IMR-90 (cell line): ENCODE data around the gene NFIX. TPM values are rescaled to one million over a fixed set of nuclear protein-coding genes. Genes with fewer than 3 reads are reported as not detected.

ENCODE experiments used
- ATAC-seq: fragments of 200-7000 bp; cut with Tn5 transposase; 2 replicates; pipeline ENCODE4 v1.9.1; 2020; ENCODE audit warnings: low read depth, mild to moderate bottlenecking, moderate library complexity
- BruUV-seq: library from RNA; stranded (reverse); fragments of 400-500 nt; replicated peaks from 2 replicates; lab custom pipeline; 2021; lab: Mats Ljungman, UMichigan
- CTCF ChIA-PET: fragments of 300-600 bp; formaldehyde crosslinking; extraction: SDS; loops from one replicate; lab custom pipeline; 2021; ENCODE audit warnings: antibody characterized with exemption; lab: Yijun Ruan, JAX
- POLR2A ChIA-PET: fragments of 300-600 bp; sonication (Branson Sonifier 250); formaldehyde crosslinking; loops from one replicate; lab custom pipeline; 2022; ENCODE audit warnings: antibody characterized with exemption; ENCODE audit not compliant: unreplicated experiment; lab: Charles Lee
- DNase-seq: peaks from one replicate; pipeline ENCODE4 v3.0.0; 2013
- H2AFZ ChIP-seq: replicated peaks from 2 replicates; pipeline ENCODE3; 2013; ENCODE audit warnings: low read length, mild to moderate bottlenecking; ENCODE audit not compliant: poor library complexity
- H2AK5ac ChIP-seq: 2 replicates; pipeline ENCODE4 v1.6.1; 2013; ENCODE audit warnings: low read depth, low read length, inconsistent platforms
- H2AK9ac ChIP-seq: replicated peaks from 2 replicates; pipeline ENCODE3; 2013; ENCODE audit warnings: mild to moderate bottlenecking, low read depth, low read length, moderate library complexity; ENCODE audit not compliant: poor library complexity
- H2BK120ac ChIP-seq: 2 replicates; pipeline ENCODE4 v1.6.1; 2013; ENCODE audit warnings: low read depth, low read length, inconsistent platforms
- H2BK15ac ChIP-seq: 3 replicates; pipeline ENCODE4 v1.6.1; 2013; ENCODE audit warnings: low read depth, low read length, inconsistent platforms
- H2BK20ac ChIP-seq: 2 replicates; pipeline ENCODE4 v1.6.1; 2013; ENCODE audit warnings: low read depth, mild to moderate bottlenecking, inconsistent platforms, low read length, moderate library complexity
- H2BK5ac ChIP-seq: 2 replicates; pipeline ENCODE4 v1.6.1; 2013; ENCODE audit warnings: mild to moderate bottlenecking, low read depth, low read length, inconsistent platforms; ENCODE audit not compliant: poor library complexity, severe bottlenecking
- H3K14ac ChIP-seq: replicated peaks from 2 replicates; pipeline ENCODE4 v1.6.1; 2013; ENCODE audit warnings: low read depth, low read length, inconsistent platforms
- H3K18ac ChIP-seq: 2 replicates; pipeline ENCODE4 v1.6.1; 2013; ENCODE audit warnings: low read depth, low read length, control low read depth
- H3K23ac ChIP-seq: 2 replicates; pipeline ENCODE4 v1.6.1; 2013; ENCODE audit warnings: low read depth, low read length, inconsistent platforms
- H3K27ac ChIP-seq: 2 replicates; pipeline ENCODE4 v1.5.1; 2013; ENCODE audit warnings: mild to moderate bottlenecking, control low read depth, low read length; ENCODE audit not compliant: insufficient read depth
- H3K27me3 ChIP-seq: 2 replicates; pipeline ENCODE4 v1.6.1; 2013; ENCODE audit warnings: low read length; ENCODE audit not compliant: control insufficient read depth, insufficient read depth
- H3K36me3 ChIP-seq: 2 replicates; pipeline ENCODE4 v1.6.1; 2013; ENCODE audit warnings: low read length, mixed read lengths; ENCODE audit not compliant: control insufficient read depth, insufficient read depth
- H3K4ac ChIP-seq: 2 replicates; pipeline ENCODE4 v1.6.1; 2013; ENCODE audit warnings: low read depth, low read length, inconsistent platforms
- H3K4me1 ChIP-seq: 2 replicates; pipeline ENCODE4 v1.6.1; 2013; ENCODE audit warnings: low read length, mixed read lengths; ENCODE audit not compliant: control insufficient read depth, insufficient read depth
- H3K4me2 ChIP-seq: 2 replicates; pipeline ENCODE4 v1.6.1; 2013; ENCODE audit warnings: low read depth, mild to moderate bottlenecking, control low read depth, low read length, moderate library complexity
- H3K4me3 ChIP-seq: 2 replicates; pipeline ENCODE4 v1.5.1; 2013; ENCODE audit warnings: low read depth, mild to moderate bottlenecking, control low read depth, low read length, moderate library complexity; ENCODE audit not compliant: insufficient read depth
- H3K56ac ChIP-seq: 2 replicates; pipeline ENCODE4 v1.6.1; 2013; ENCODE audit warnings: low read length, inconsistent platforms; ENCODE audit not compliant: insufficient read depth; ENCODE audit errors: extremely low read depth
- H3K79me1 ChIP-seq, 2 experiments: 2 replicates each; pipeline ENCODE4 v1.6.1; 2013; ENCODE audit warnings: low read length in 2 of 2, inconsistent platforms in 1 of 2, low read depth in 1 of 2
- H3K9ac ChIP-seq: 2 replicates; pipeline ENCODE4 v1.6.1; 2013; ENCODE audit warnings: low read depth, low read length, control low read depth
- H3K9me1 ChIP-seq: 2 replicates; pipeline ENCODE4 v1.6.1; 2013; ENCODE audit warnings: low read length, inconsistent platforms; ENCODE audit not compliant: insufficient read depth
- H3K9me3 ChIP-seq: 2 replicates; pipeline ENCODE4 v1.6.1; 2013; ENCODE audit warnings: low read length; ENCODE audit not compliant: control insufficient read depth, insufficient read depth
- H4K20me1 ChIP-seq: 2 replicates; pipeline ENCODE4 v1.6.1; 2013; ENCODE audit warnings: low read length, inconsistent platforms; ENCODE audit not compliant: insufficient read depth
- H4K5ac ChIP-seq: 2 replicates; pipeline ENCODE4 v1.6.1; 2013; ENCODE audit warnings: mild to moderate bottlenecking, low read depth, low read length, control low read depth
- H4K8ac ChIP-seq, 2 experiments: 2 replicates each; pipeline ENCODE4 v1.6.1; 2013; ENCODE audit warnings: low read depth in 2 of 2, low read length in 2 of 2, control low read depth in 1 of 2, inconsistent platforms in 1 of 2
- H4K91ac ChIP-seq: 2 replicates; pipeline ENCODE4 v1.6.1; 2013; ENCODE audit warnings: low read depth, low read length, inconsistent platforms; ENCODE audit not compliant: insufficient read depth
- BHLHE40 ChIP-seq: fragments of 150-350 bp; IDR thresholded peaks from 2 replicates; pipeline ENCODE4 v1.6.1; 2016; ENCODE audit warnings: mild to moderate bottlenecking, low read depth, low read length
- CEBPB ChIP-seq: IDR thresholded peaks from 2 replicates; pipeline ENCODE4 v1.6.1; 2012; ENCODE audit warnings: low read depth, low read length, improper control_type of control experiment
- CHD1 ChIP-seq: IDR thresholded peaks from 2 replicates; pipeline ENCODE4 v1.6.1; 2012; ENCODE audit warnings: low read depth, low read length, improper control_type of control experiment
- CTCF ChIP-seq: conservative IDR thresholded peaks from 2 replicates; pipeline ENCODE4 v1.5.1; 2012; ENCODE audit warnings: mild to moderate bottlenecking, low read depth, low read length, improper control_type of control experiment
- ELK1 ChIP-seq: fragments of 150-350 bp; IDR thresholded peaks from 2 replicates; pipeline ENCODE4 v1.6.1; 2016; ENCODE audit warnings: low read depth, mild to moderate bottlenecking, low read length, moderate library complexity, borderline replicate concordance
- FOS ChIP-seq: fragments of 150-350 bp; IDR thresholded peaks from 2 replicates; pipeline ENCODE4 v1.6.1; 2016; ENCODE audit warnings: low read depth, low read length
- MAFK ChIP-seq: IDR thresholded peaks from 2 replicates; pipeline ENCODE4 v1.6.1; 2012; ENCODE audit warnings: low read depth, low read length, improper control_type of control experiment
- MAZ ChIP-seq: IDR thresholded peaks from 2 replicates; pipeline ENCODE4 v1.6.1; 2012; ENCODE audit warnings: low read depth, mild to moderate bottlenecking, low read length, improper control_type of control experiment, moderate library complexity, borderline replicate concordance
- MXI1 ChIP-seq: IDR thresholded peaks from 2 replicates; pipeline ENCODE4 v1.6.1; 2012; ENCODE audit warnings: low read depth, mild to moderate bottlenecking, low read length, moderate library complexity, borderline replicate concordance
- NFE2L2 ChIP-seq: fragments of 150-350 bp; IDR thresholded peaks from 2 replicates; pipeline ENCODE4 v1.6.1; 2016; ENCODE audit warnings: low read depth, mild to moderate bottlenecking, low read length
- POLR2A ChIP-seq: IDR thresholded peaks from 2 replicates; pipeline ENCODE4 v1.6.1; 2012; ENCODE audit warnings: mild to moderate bottlenecking, low read depth, low read length
- SMC3 ChIP-seq: fragments of 150-350 bp; IDR thresholded peaks from 2 replicates; pipeline ENCODE4 v1.6.1; 2016; ENCODE audit warnings: low read depth, mild to moderate bottlenecking, antibody characterized with exemption, low read length, moderate library complexity
- USF2 ChIP-seq: fragments of 150-350 bp; IDR thresholded peaks from 2 replicates; pipeline ENCODE4 v1.6.1; 2017; ENCODE audit warnings: mild to moderate bottlenecking, antibody characterized with exemption, low read length, low read depth
- WGBS, 2 experiments: methylation state at CpG; one replicate each; pipeline versions ENCODE4 v1.1.5 to v1.1.7; 2013; ENCODE audit warnings: missing lambda C conversion rate in 2 of 2; ENCODE audit not compliant: insufficient read length in 1 of 2; ENCODE audit errors: extremely low coverage in 2 of 2; 5-methylcytosine and 5-hydroxymethylcytosine counted together
- dilution Hi-C: fragments of 300-500 bp; cut with HindIII; formaldehyde crosslinking; loops from one replicate; pipeline ENCODE4 v1.14.3; 2018; ENCODE audit warnings: low sequenced_read_pairs; ENCODE audit not compliant: unreplicated experiment
- in situ Hi-C: fragments of 300-500 bp; cut with MboI; formaldehyde crosslinking; loops from 3 replicates; pipeline ENCODE4 v1.14.3; 2019; ENCODE audit warnings: low sequenced_read_pairs, inconsistent platforms, mixed read lengths
- intact Hi-C: fragments of 100-400 bp; cut with micrococcal nuclease; formaldehyde crosslinking; loops from 2 replicates; pipeline ENCODE4 v1.10.0; 2022
- polyA plus RNA-seq, 3 experiments: library from polyadenylated mRNA; depleted of rRNA; stranded (reverse); fragments of >200 nt; gene quantifications; 2 replicates each; pipeline ENCODE4 v1.2.3, GENCODE V29; 2012; ENCODE audit warnings: low replicate concordance in 1 of 3
- total RNA-seq: library from RNA; depleted of rRNA; stranded (reverse); fragments of >200 nt; gene quantifications from 2 replicates; pipeline ENCODE4 v1.2.3, GENCODE V29; 2012

NFIX gene
- total and polyA plus RNA-seq, 2 of the 4 experiments (the other 2 are of a cell fraction), result 10.2 to 47.7 TPM

GRCh38 chr19:12986726-12987125 lies 8.5 kb upstream of the NFIX start:
- H3K18ac ChIP-seq, result no peak overlapping the region
- H4K8ac ChIP-seq, result no peak overlapping the region
- in situ Hi-C loops (loop anchor here (25.0 kb wide), 1 partner anchor 751 kb away; a partner anchor contains a TSS), intact Hi-C loops (loop anchor here (5.0 kb wide), 1 partner anchor 46 kb away; no protein-coding TSS in a partner anchor), dilution Hi-C loops (no loop called here)
- no peak overlapping the region for H3K4me2 ChIP-seq
- no peak overlapping the region for H2BK5ac ChIP-seq
- peak overlapping the region; percentile 65 for H2AK9ac ChIP-seq
- no peak for ATAC-seq
- no peak overlapping the region for H3K56ac ChIP-seq
- TF ChIP-seq FOS (no peak), USF2 (no peak), BHLHE40 (no peak), MAFK (no peak), CTCF (no peak), NFE2L2 (no peak), SMC3 (no peak), CEBPB (no peak), MAZ (no peak), CHD1 (no peak), ELK1 (no peak), POLR2A (no peak), MXI1 (no peak)
- H4K20me1 ChIP-seq, result no peaks in the 10 kb centered on the region
- H3K27me3 ChIP-seq, result no peaks in the 10 kb centered on the region
- no peak overlapping the region for H3K4ac ChIP-seq
- 98% methylated on average over 8 of the region's 12 CpGs; no CpG with 5 or more reads in 1 of the 2 experiments for WGBS, 2 experiments
- ChIA-PET POLR2A (no interaction called here), CTCF (no interaction called here)
- H2BK15ac ChIP-seq, result no peak overlapping the region
- H4K5ac ChIP-seq, result no peak overlapping the region
- H2AFZ ChIP-seq, result no peak overlapping the region
- H3K9ac ChIP-seq, result no peak overlapping the region
- no peaks in the 10 kb centered on the region for H3K36me3 ChIP-seq
- BruUV-seq, result no TSS peak
- peak overlapping the region; percentile 16; the same call in 1 of the 2 replicates for H2AK5ac ChIP-seq
- no peak overlapping the region for H3K4me3 ChIP-seq
- 0 out of 2 replicates have a peak, but pooled peaks cover 4% of the 10 kb centered on the region for H3K9me1 ChIP-seq
- no peak overlapping the region for H2BK20ac ChIP-seq
- H3K4me1 ChIP-seq, result peaks cover 3% of the 10 kb centered on the region; the same call in 1 of the 2 replicates
- DNase-seq, result no peak
- no peak overlapping the region for H4K91ac ChIP-seq
- no peak overlapping the region for H3K23ac ChIP-seq
- no peak overlapping the region for H2BK120ac ChIP-seq
- H3K79me1 ChIP-seq, result no peaks in the 10 kb centered on the region; a peak in 1 of 4 replicates
- no peak overlapping the region for H3K14ac ChIP-seq
- H3K9me3 ChIP-seq, result no peaks in the 10 kb centered on the region
- H3K27ac ChIP-seq, result no peak overlapping the region
